Measurements from ENCODE around the gene EFS.

GRCh38 chr14:23408307-23408630, 43.3 kb upstream of the EFS start:
- TF ChIP-seq POLR2A (IDR thresholded peaks at IDR 0.05): no peak
- no peak for TF ChIP-seq CTCF (IDR thresholded peaks at IDR 0.05)
- no peak for TF ChIP-seq EP300 (IDR thresholded peaks at IDR 0.05)

All from ovary (tissue), 3 donors.